Measurements from ENCODE around the gene DQX1.
"Not testable (repeated sequence)": the region's sequence is repeated elsewhere in the genome, so short reads cannot be mapped to it uniquely, and the experiment has no call there.

Gene DQX1, protein sequence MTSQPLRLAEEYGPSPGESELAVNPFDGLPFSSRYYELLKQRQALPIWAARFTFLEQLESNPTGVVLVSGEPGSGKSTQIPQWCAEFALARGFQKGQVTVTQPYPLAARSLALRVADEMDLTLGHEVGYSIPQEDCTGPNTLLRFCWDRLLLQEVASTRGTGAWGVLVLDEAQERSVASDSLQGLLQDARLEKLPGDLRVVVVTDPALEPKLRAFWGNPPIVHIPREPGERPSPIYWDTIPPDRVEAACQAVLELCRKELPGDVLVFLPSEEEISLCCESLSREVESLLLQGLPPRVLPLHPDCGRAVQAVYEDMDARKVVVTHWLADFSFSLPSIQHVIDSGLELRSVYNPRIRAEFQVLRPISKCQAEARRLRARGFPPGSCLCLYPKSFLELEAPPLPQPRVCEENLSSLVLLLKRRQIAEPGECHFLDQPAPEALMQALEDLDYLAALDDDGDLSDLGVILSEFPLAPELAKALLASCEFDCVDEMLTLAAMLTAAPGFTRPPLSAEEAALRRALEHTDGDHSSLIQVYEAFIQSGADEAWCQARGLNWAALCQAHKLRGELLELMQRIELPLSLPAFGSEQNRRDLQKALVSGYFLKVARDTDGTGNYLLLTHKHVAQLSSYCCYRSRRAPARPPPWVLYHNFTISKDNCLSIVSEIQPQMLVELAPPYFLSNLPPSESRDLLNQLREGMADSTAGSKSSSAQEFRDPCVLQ

DNA sequence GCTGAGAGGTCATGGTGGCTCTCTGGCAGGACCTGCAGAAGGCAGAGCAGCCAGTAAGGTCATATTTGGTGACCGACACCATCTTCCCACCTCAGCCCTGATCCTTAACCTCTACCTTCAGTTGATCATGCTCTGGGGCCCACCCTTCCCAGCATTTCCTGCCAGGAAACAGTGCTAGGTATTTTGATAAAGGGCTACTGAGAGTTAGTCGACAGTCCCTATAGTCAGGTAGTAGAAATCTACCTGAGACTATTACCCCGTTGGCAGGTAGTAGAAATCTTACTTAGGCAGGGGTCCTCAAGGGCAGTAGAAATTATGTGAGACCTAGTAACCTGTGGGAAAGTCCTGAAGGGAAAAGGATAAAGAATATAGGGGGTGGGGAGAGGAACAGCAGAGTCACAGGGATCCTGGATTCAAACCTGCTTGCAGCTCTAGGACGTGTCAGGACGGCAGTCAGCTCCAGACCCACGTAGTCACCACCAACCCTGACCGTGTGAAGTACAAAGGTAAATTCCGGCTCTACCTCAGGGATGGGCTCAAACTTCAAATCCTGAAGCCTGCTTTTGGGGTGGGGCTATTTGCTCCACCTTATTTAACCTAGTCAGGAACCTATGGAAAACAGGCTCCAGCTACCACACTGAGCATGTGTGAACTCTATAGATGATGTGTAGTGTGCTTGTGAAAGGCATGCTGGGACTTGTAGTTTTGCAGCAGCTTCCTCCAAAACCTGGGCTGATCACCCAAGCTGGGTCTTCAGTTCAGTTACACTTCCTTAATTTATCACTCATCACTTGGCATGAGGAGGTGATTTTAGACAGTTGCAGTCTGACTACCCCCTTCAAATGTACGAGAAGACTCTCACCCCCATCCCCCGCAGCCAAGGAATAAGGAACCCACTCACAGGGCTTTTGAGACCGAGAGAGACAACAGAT is at the start of gene DQX1:
TSS of gene DQX1 (minus strand) at position 515 of the 932 bp plus-strand sequence. CDS start at position 13, 502 bp downstream.
- no peak for DNase-seq (ENCODE audit: low read depth in 2 of 3, low spot score in 2 of 3)

DNA sequence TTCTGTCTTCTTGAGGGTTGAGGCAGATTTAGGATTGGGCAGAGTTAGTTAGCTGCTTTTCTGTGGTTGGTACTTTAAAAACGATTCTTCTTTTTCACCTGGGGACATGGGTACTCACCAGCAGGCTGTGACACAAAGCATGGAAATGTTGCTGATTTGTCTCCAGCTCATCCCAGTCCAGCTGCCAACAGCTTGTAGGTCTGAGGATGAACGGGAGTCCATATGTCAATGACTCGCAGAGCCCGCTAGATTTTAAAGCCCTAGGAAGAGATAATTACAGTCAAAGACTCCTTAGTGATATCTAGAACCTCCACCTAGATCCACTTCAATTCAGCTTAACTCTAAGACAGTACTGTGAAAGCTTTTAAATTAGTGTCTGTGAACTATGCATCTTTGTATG is 49.3 kb upstream of the DQX1 start:
- no peak for DNase-seq (ENCODE audit: low read depth in 2 of 3, low spot score in 2 of 3)

DNA sequence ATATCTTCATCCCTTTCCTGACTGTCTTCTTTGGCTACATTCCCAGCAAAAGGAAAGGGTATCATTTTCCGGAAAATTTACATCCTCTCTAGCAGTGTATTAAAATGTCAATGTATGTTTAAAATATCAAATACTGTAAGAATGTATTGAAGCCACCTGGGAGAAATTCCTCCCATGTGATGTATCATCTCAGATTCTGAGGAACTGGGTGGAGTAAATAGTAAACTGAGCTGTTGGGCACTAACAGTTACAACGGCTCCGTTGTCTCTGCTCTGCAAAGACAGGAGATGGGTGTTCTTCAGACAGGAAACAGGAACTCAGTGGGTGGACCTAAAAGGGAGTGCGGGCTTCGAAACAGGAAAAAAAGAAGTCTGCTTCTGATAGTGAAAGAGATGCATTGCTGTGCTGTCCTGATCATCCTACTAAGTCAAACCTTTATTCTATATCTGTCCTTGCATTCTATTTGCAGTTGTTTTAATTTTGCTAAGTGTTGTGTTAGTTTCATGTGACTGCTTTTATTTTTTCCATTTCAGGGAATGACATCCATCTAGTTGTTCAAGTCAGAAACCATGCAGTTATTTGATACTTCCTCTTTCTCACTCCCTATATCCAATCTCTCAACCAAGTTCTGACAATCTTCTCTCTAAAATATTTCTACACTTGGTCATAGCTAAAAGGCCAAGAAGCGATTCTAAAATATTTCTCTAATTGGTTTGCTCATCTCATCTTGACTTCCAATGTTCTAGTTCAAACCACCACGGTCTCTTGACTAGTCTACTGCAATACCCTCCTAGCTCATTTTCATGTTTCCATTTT is 47.9 kb upstream of the DQX1 start:
- no peak for DNase-seq (ENCODE audit: low read depth in 2 of 3, low spot score in 2 of 3)

DNA sequence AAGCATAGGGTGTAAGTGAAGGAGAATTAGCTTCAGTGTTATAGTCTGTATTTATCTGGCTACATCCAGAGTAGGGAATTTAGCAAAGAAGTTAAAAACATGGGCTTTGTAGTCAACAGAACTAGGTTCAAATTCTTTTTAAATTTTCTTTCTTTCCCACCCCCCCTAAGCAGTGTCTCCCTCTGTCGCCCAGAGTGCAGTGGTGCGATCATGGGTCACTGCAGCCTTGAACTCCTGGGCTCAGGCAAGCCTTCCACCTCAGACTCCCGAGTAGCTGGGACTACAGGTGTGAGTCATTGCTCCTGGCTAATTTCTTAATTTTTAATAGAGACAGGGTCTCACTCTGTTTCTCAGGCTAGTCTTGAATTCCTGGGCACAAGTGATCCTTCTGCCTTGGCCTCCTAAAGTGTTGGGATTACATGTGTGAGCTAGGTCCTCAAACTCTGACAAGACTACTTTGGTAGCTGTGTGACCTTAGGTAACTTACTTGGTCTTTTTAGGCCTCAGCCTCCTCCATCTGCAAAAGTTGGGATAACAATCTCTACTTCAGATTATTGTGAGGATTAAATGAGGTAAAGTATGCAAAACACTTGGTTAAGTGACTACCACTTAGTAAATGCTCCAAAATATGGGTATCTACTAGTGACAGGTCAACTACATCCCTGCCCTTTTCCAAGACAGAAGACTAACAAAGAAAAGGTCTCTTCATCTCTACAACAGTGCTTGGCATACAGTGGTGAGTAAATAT is 46.3 kb upstream of the DQX1 start:
- no peak for DNase-seq (ENCODE audit: low read depth in 2 of 3, low spot score in 2 of 3)

DNA sequence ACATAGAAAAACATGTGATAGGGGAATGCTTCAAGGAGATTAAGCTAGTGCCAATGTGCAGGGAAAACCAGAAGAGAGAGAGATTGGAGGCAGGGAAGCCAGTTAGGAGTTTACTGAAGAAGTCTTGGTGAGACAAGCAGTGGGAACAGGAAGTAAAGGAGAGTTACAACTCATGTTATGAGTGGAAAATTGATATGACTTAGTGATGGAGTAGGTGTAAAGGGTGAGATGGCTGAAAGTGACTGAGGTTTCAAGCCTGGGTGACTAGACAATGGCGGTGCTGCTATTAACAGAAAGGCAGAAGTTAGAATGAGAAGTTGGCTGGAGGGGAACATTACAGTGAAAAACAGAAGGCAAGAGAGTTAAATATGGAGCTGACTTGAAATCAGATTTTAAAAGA is 45.0 kb upstream of the DQX1 start:
- no peak for DNase-seq (ENCODE audit: low read depth in 2 of 3, low spot score in 2 of 3)

DNA sequence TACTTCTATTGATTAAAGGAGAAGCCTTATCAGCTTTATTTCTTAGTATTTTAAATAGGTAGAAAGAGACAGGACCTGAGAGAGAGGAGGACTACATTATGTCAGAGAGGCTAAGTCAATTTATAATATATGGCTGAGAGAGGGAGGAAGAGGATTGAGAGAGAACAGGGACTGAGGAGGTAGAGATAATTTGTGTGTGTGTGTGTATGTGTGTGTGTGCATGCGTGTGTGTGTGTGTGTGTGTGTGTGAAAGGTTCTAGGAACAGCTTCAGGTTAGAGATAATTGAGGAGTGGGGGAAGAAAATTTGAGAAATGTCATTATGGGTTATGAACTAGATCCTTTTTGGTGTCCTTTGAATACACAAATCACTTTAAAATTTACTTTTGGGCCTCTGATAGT is 43.7 kb upstream of the DQX1 start:
- DNase-seq (ENCODE audit: low read depth in 2 of 3, low spot score in 2 of 3), result no peak

DNA sequence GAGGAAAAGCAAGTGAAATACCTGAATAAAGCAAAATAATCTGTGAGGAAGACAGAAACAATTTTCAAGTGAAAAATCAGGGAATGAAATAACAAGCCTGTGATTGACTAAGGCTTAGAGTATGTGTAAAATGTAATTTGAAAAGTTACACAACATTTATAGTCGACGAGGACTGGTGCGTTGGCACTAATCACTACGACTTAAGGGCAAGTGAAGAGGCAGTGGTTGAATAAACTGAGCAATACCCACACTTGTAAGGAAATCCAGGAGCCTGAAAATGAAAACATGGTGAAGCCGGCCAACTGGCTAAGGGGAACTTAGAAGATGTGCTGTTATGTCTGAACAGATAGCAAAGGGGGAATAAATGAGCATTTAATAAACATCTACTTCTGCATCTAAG is 41.9 kb upstream of the DQX1 start:
- DNase-seq (ENCODE audit: low read depth in 2 of 3, low spot score in 2 of 3), result no peak

DNA sequence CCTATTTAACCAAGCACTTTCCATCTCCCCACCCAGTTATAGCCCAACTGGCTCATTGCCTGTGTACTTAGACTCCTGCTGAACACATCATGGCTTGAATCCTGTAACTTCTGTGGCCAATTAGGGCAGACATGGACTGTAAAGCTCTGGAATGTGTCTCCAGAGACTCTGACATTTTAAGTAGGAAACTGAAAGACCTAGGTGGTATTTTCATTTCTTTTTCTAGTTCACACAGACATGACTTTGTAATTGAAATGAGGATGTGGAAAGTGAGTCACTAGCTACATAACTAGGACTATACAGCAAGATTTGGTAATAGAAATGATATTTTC is 40.7 kb upstream of the DQX1 start:
- no peak for DNase-seq (ENCODE audit: low read depth in 2 of 3, low spot score in 2 of 3)

DNA sequence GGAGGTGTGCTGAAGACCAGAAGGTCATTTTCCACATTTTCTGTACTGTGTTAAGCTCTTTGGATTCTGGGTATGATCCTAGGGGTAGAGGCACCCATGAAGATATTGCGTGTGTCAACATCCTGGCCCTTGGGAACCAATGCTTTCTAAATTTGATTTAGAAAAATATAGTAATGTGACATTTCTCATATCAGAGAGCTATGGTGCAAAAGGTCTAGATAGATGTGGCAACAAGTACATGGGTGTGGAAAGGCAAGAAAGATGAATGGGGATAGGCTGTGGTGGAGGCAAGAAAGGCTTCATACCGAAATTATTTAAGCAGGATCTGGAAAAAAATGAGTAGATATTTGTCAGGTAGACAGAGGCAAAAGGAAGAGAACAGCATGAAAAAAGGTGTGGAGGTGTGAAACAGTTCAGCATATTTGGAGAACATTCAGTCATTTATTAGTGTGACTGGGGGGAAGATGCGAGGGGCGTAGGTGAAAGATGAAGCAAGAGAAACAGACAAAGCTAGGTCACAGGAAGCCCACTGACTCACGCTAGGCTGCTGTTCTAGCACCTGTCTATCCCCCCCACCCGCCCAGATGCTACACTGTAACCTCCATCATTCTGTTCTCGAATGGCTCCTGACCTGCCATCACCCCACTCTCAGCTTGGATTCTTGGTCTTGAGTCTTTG is 40.2 kb upstream of the DQX1 start:
- DNase-seq (ENCODE audit: low read depth in 2 of 3, low spot score in 2 of 3), result no peak

DNA sequence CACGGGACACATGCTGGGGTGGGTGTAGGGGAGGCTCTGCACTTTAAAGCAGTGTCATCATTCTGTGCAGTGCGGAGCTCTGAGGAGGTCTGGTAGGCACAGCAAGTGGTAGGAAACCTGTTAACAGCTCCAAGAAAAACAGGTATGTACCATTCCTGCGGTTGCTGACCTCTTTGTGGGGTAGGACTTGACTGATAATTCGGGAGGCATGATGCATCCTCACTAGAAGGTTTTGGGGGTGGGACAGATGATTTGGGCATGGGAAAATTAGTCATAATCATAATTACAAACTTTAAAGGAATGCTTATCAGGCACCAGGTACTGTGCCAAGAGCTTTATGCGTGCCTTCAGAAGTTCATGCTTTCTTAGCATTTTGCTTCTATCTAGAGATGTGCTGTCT is 38.2 kb upstream of the DQX1 start:
- no peak for DNase-seq (ENCODE audit: low read depth in 2 of 3, low spot score in 2 of 3)

DNA sequence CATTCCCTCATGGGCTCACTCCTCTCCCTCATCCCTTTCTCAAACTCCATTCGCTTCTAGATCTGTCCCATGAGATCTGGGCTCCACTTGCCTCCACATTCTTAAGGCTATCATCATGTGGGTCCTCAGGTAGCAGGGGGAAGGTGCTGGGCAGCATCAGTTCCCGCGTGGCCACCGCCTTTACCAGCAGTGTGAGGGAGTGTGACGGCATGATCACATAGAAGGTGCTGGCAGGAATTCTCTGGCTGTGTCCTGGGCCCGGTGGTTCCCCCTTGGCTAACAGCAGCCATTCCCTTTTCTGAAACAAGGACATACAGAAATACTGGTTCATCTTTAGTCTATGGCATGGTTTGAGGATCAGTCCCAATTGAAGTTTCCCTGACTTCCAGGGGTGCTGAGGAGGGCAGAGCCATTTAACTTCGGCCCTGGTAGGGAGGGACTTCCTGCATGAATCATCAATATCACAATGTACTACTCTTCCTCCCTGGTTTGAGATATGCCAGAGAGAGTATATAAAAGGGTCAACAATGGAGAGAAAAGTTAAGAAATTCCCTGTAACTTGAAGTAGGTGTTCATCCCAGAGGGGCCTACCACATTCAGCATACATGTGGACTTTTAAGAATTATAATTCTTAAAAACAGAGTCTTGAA is 36.2 kb upstream of the DQX1 start:
- no peak for DNase-seq (ENCODE audit: low read depth in 2 of 3, low spot score in 2 of 3)

DNA sequence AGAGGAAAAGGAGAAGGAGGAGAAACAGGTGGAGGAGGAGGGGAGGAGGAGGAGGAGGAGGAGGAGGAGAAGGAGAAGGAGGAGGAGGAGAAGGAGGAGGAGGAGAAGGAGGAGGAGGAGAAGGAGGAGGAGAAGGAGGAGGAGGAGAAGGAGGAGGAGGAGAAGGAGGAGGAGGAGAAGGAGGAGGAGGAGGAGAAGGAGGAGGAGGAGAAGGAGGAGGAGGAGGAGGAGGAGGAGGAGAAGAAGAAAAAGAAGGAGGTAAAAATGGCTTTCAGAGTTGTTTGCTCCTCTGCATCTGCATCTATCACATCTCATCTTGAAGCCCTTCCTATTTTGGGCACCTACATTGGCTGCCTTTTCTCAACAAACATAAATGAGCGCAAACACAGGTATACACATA is 35.0 kb upstream of the DQX1 start:
- not testable (repeated sequence) for DNase-seq (ENCODE audit: low read depth in 2 of 3, low spot score in 2 of 3)

DNA sequence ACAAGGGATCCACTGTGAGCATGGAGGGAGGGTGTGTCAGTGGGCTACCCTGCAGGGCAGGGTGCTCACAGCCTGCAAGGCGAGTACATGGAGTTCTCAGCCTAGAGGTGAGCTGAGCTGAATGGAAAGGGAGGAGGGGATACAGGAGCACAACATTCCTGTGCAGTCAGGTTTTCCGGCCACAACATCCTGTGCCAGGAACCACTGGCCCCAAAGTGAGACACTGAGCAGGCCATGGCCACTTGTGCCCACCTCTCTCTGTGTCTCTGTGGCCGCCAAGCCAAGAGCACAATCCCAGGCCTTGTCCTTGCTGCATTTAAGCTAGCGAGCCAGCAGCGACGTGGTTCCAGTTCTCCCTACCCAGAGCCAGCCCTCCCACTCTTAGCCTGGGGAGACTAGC is 34.6 kb upstream of the DQX1 start:
- no peak for DNase-seq (ENCODE audit: low read depth in 2 of 3, low spot score in 2 of 3)

DNA sequence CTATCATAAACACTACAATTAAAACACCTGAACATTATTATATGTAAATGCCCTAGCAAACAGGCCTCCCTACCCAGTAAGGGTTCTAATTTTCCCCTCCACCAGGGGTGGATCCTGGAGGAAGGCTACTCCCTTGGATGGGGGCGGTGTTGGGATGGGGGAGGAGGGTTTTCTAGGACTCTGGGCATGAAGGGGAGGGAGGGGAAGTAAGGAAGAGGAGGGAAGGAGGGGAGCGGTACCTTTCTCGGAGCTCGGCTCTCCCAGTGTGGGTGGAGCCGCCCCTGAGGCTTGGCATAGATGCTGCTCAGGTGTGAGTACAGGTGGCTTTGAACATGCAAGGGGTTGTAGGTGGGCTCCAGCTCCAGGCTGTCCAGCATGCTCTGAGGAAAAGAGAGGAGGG is 33.9 kb upstream of the DQX1 start:
- no peak for DNase-seq (ENCODE audit: low read depth in 2 of 3, low spot score in 2 of 3)

DNA sequence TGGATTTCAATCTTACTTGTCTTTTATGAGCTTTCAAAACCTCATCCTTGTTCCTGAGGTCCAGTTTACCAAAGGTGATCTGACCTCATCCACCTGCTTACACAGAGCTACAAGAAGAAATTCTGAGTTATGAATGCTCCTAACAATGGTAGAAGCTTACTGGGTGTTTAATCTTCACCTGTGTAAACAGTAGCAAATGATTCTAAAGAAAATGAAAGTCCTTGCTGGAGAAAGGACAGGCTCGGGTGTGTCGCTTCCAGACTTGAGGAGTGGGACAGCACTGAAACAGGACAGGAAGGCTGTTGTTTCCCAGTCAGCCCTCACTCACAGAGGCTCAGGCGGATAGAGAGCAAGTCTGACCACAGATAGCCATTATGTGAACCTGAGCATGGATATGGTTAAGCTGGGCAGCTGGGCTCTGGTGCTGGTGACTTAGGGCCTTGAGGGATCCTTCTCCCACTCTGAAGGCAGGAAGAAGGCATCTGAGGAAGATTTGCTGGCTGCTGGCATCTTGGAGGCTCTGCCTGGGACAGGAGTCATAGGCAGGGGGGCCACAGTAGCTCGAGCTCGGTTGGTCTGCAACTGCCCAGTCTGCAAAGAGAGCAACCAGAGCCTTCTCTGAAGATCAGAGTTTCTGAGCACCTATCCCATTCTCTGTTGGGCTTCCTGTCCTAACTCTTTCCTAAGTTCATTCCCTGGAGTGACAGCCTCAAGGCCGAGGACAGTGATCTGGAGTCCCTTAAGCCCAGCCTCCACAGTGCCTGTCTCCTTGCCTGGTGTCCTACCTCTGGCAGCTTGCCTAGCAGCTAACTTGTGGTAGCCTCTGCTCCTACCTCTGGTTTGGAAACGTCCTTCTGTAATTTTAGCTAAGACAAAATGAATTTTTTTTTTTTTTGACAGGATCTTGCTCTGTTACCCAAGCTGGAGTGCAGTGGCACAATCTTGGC is 32.5 kb upstream of the DQX1 start:
- DNase-seq (ENCODE audit: low read depth in 2 of 3, low spot score in 2 of 3), result no peak

DNA sequence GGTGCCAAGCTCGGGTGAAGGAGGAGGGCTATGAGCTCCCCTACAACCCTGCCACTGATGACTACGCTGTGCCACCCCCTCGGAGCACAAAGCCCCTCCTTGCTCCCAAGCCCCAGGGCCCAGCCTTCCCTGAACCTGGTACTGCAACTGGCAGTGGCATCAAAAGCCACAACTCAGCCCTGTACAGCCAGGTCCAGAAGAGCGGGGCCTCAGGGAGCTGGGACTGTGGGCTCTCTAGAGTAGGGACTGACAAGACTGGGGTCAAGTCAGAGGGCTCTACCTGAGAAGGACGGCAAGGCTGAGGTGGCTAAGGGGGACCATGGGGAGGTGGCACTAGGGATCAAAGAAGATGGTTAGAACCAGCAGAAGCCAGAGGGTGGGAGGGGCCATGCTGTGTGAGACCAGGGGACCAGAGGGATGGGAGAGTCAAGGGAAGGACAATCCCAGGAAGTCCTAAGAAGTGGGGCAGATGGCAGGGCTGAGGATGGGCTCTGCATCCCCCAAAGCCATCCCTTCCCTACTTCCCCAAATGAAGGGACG is 30.9 kb upstream of the DQX1 start:
- no peak for DNase-seq (ENCODE audit: low read depth in 2 of 3, low spot score in 2 of 3)

DNA sequence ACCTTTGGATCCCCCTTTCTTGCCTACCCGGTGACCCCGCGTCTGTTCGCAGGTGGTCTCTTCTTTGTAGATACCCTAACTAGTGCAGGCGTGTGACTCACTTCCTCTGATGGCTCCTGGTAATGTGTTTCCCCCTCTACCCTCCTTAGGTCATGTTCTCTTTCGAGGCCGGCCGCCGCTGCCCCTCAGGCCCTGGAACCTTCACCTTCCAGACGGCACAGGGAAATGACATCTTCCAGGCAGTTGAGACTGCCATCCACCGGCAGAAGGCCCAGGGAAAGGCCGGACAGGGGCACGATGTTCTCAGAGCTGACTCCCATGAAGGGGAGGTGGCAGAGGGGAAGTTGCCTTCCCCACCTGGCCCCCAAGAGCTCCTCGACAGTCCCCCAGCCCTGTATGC is 30.1 kb upstream of the DQX1 start:
- DNase-seq (ENCODE audit: low read depth in 2 of 3, low spot score in 2 of 3), result no peak

DNA sequence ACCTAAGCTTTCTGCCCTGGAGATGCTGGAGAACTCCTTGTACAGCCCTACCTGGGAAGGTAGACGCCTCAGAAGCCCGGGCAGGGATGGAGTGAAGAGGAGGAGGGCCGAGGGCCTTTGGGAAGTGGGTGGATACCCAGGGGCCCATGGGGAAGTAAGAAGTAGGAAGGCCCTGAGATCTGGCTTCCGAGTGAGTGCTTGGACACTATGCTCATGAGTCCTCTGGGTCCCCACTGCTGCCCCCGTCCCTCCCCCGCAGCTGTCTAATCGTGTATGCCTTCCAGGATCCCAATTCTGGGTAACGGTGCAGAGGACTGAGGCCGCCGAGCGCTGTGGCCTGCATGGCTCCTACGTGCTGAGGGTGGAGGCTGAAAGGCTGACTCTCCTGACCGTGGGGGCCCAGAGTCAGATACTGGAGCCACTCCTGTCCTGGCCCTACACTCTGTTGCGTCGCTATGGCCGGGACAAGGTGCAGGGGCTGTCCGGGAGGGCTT is 29.6 kb upstream of the DQX1 start:
- no peak for DNase-seq (ENCODE audit: low read depth in 2 of 3, low spot score in 2 of 3)
